Activated effector memory CD4-positive, alpha-beta T cell treated with anti-CD3 and anti-CD28 coated beads, Interleukin-2, amount 50 U/mL, for 16 hours (primary cell): ENCODE measurements around the gene RPS15.

Experiments used
- DNase-seq: peaks from one replicate; pipeline ENCODE4 v3.0.0-alpha.2; 2020

Gene RPS15

GRCh38 chr19:1438035-1438932 is at the start of gene RPS15:
TSS of gene RPS15 (plus strand) at chr19:1438396. CDS start at chr19:1438426, 30 bp downstream.
- DNase-seq, result peak; percentile 98

- DNase-seq, result no peak
Measured at GRCh38 chr19:1388637-1389026, 49.6 kb upstream of the RPS15 start.

GRCh38 chr19:1389033-1389940 is 48.9 kb upstream of the RPS15 start:
- no peak for DNase-seq

GRCh38 chr19:1390890-1391423 is 47.2 kb upstream of the RPS15 start:
- DNase-seq, result no peak

- DNase-seq, result no peak
Measured at GRCh38 chr19:1392407-1392806, 45.8 kb upstream of the RPS15 start.

- DNase-seq, result no peak
Measured at GRCh38 chr19:1392939-1393530, 45.2 kb upstream of the RPS15 start.

- DNase-seq, result no peak
Measured at GRCh38 chr19:1393841-1394240, 44.4 kb upstream of the RPS15 start.

- no peak for DNase-seq
Measured at GRCh38 chr19:1394252-1395193, 43.7 kb upstream of the RPS15 start.

- DNase-seq, result no peak
Measured at GRCh38 chr19:1395194-1396018, 42.8 kb upstream of the RPS15 start.

- no peak for DNase-seq
Measured at GRCh38 chr19:1396019-1396767, 42.0 kb upstream of the RPS15 start.

GRCh38 chr19:1396768-1397679 is 41.2 kb upstream of the RPS15 start:
- DNase-seq, result no peak

GRCh38 chr19:1397838-1398237 is 40.4 kb upstream of the RPS15 start:
- DNase-seq, result no peak

- DNase-seq, result no peak
Measured at GRCh38 chr19:1399079-1399478, 39.1 kb upstream of the RPS15 start.

- no peak for DNase-seq
Measured at GRCh38 chr19:1399745-1400144, 38.5 kb upstream of the RPS15 start.

GRCh38 chr19:1400281-1401137 is 37.7 kb upstream of the RPS15 start:
- no peak for DNase-seq

- DNase-seq, result peak; percentile 86
Measured at GRCh38 chr19:1401138-1401888, 36.9 kb upstream of the RPS15 start, which contains the start of gene GAMT. TSS of gene GAMT (minus strand) at chr19:1401542. CDS start at chr19:1401476, 66 bp downstream.

GRCh38 chr19:1401889-1402217 is 36.3 kb upstream of the RPS15 start:
- no peak for DNase-seq
